OCI-LY7 (cell line): Measurements from ENCODE around the gene MYO18B.

Experiments used
- CTCF ChIP-seq: fragments of 200-600 bp; sonication (generic); conservative IDR thresholded peaks from 2 replicates; pipeline ENCODE4 v1.5.1; 2014; ENCODE audit warnings: mild to moderate bottlenecking, antibody characterized with exemption, low read length, moderate library complexity, mixed read lengths
- EZH2phosphoT487 ChIP-seq: fragments of 200-600 bp; sonication (generic); IDR thresholded peaks from 2 replicates; pipeline ENCODE4 v1.6.1; 2018; ENCODE audit warnings: low read depth, borderline replicate concordance, mild to moderate bottlenecking, mixed run types, antibody characterized with exemption, low read length, moderate library complexity, mixed read lengths

- TF ChIP-seq CTCF (no peak), EZH2phosphoT487 (no peak)
Measured at GRCh38 chr22:25711491-25711890, 30.5 kb upstream of the MYO18B start.
